ENCODE data around the gene CRTAP.

DNA sequence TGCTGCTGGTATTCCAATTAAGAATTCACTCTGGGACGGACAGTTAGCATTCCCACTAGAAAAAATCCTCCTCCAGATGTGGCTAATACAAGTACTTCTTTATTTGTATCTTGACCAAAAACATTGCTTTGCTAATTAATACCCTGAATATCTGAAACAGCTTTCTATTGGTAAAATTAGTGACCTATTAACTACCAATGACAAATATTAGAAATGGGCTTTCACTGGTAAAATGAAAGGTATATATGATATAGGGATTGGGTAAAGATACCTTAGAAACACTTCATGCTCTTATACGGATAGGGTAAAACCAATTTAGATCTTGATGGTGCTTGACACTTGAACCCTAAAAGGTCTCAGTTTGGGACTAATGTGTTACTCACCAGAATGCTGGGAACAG, 52.3 kb downstream of the CRTAP start:
- TF ChIP-seq, protein P1, sequence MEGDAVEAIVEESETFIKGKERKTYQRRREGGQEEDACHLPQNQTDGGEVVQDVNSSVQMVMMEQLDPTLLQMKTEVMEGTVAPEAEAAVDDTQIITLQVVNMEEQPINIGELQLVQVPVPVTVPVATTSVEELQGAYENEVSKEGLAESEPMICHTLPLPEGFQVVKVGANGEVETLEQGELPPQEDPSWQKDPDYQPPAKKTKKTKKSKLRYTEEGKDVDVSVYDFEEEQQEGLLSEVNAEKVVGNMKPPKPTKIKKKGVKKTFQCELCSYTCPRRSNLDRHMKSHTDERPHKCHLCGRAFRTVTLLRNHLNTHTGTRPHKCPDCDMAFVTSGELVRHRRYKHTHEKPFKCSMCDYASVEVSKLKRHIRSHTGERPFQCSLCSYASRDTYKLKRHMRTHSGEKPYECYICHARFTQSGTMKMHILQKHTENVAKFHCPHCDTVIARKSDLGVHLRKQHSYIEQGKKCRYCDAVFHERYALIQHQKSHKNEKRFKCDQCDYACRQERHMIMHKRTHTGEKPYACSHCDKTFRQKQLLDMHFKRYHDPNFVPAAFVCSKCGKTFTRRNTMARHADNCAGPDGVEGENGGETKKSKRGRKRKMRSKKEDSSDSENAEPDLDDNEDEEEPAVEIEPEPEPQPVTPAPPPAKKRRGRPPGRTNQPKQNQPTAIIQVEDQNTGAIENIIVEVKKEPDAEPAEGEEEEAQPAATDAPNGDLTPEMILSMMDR (conservative IDR thresholded peaks at IDR 0.05) = no peak
- no peak for TF ChIP-seq EZH2 (IDR thresholded peaks at IDR 0.05; ENCODE audit: low read depth)
